Liver (tissue), 3 donors: ENCODE results near the gene PCDH12.

Experiments
- ATF3 ChIP-seq: IDR thresholded peaks from 2 replicates; pipeline ENCODE4 v1.6.1; 2016; ENCODE audit warnings: antibody characterized with exemption
- GABPA ChIP-seq, 2 donors: IDR thresholded peaks in 1 of 2; conservative IDR thresholded peaks in 1 of 2; 2 replicates each; pipeline ENCODE4 v1.6.1; 2016; ENCODE audit warnings: antibody characterized with exemption in 2 of 2, mild to moderate bottlenecking in 1 of 2, moderate library complexity in 1 of 2
- HNF4G ChIP-seq: IDR thresholded peaks from 2 replicates; pipeline ENCODE4 v1.6.1; 2016; ENCODE audit warnings: antibody characterized with exemption
- JUND ChIP-seq, 2 donors: IDR thresholded peaks; 2 replicates each; pipeline ENCODE4 v1.6.1; 2016; ENCODE audit warnings: antibody characterized with exemption in 2 of 2
- NR2F2 ChIP-seq: IDR thresholded peaks from 2 replicates; pipeline ENCODE4 v1.6.1; 2016; ENCODE audit warnings: antibody characterized with exemption
- RAD21 ChIP-seq, 2 donors: IDR thresholded peaks; 2 replicates each; pipeline ENCODE4 v1.6.1; 2016; ENCODE audit warnings: antibody characterized with exemption in 2 of 2, mild to moderate bottlenecking in 2 of 2
- REST ChIP-seq: IDR thresholded peaks from 2 replicates; pipeline ENCODE4 v1.6.1; 2016; ENCODE audit warnings: antibody characterized with exemption, mild to moderate bottlenecking
- SP1 ChIP-seq: IDR thresholded peaks from 2 replicates; pipeline ENCODE4 v1.6.1; 2018; ENCODE audit warnings: antibody characterized with exemption, mild to moderate bottlenecking
- TAF1 ChIP-seq: conservative IDR thresholded peaks from 2 replicates; pipeline ENCODE4 v1.6.1; 2016; ENCODE audit warnings: antibody characterized with exemption, mild to moderate bottlenecking
- YY1 ChIP-seq: IDR thresholded peaks from 2 replicates; pipeline ENCODE4 v1.6.1; 2016; ENCODE audit warnings: antibody characterized with exemption, mild to moderate bottlenecking
- TF ChIP-seq, protein P1 (sequence below): fragments of 150-350 bp; IDR thresholded peaks from 2 replicates; pipeline ENCODE4 v1.5.1; 2017; ENCODE audit warnings: improper control_type of control experiment, low read depth, low read length; ENCODE audit not compliant: missing input control
- TF ChIP-seq, protein P2 (sequence below): IDR thresholded peaks from 2 replicates; pipeline ENCODE4 v1.6.1; 2016; ENCODE audit warnings: antibody characterized with exemption
- TF ChIP-seq, protein P3 (sequence below): IDR thresholded peaks from 2 replicates; pipeline ENCODE4 v1.6.1; 2016; ENCODE audit warnings: antibody characterized with exemption
- donor health status: healthy.
- donor health status: healthy.

DNA sequence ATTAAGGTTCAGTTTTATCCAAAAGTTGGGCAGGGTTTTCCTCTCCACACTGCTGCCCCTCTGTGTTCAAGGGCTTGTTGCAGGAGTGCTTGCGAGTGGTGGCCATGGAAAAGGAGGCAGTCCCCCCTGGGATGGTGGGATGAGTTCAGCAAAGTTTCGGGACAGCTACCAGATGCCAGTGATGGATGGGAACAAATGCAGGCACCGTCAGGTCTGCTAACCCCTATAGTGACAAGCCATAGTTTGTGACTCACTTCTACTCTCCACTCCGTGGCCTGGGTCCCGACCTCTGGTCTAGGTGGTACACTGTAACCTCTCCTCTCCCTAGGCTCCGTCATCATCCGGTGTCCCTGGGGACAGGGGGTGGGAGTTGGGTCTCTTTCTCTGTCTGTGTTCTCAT lies 7.1 kb upstream of the PCDH12 start:
- TF ChIP-seq, protein P1, sequence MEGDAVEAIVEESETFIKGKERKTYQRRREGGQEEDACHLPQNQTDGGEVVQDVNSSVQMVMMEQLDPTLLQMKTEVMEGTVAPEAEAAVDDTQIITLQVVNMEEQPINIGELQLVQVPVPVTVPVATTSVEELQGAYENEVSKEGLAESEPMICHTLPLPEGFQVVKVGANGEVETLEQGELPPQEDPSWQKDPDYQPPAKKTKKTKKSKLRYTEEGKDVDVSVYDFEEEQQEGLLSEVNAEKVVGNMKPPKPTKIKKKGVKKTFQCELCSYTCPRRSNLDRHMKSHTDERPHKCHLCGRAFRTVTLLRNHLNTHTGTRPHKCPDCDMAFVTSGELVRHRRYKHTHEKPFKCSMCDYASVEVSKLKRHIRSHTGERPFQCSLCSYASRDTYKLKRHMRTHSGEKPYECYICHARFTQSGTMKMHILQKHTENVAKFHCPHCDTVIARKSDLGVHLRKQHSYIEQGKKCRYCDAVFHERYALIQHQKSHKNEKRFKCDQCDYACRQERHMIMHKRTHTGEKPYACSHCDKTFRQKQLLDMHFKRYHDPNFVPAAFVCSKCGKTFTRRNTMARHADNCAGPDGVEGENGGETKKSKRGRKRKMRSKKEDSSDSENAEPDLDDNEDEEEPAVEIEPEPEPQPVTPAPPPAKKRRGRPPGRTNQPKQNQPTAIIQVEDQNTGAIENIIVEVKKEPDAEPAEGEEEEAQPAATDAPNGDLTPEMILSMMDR, result no peak
- TF ChIP-seq YY1, result no peak
- TF ChIP-seq RAD21 (IDR thresholded peaks at IDR 0.05), result no peak
- no peak for TF ChIP-seq TAF1
- TF ChIP-seq REST, result no peak
- TF ChIP-seq, protein P2, sequence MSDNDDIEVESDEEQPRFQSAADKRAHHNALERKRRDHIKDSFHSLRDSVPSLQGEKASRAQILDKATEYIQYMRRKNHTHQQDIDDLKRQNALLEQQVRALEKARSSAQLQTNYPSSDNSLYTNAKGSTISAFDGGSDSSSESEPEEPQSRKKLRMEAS, result no peak
- no peak for TF ChIP-seq JUND (IDR thresholded peaks at IDR 0.05)
- TF ChIP-seq SP1, result no peak
- TF ChIP-seq, protein P3, sequence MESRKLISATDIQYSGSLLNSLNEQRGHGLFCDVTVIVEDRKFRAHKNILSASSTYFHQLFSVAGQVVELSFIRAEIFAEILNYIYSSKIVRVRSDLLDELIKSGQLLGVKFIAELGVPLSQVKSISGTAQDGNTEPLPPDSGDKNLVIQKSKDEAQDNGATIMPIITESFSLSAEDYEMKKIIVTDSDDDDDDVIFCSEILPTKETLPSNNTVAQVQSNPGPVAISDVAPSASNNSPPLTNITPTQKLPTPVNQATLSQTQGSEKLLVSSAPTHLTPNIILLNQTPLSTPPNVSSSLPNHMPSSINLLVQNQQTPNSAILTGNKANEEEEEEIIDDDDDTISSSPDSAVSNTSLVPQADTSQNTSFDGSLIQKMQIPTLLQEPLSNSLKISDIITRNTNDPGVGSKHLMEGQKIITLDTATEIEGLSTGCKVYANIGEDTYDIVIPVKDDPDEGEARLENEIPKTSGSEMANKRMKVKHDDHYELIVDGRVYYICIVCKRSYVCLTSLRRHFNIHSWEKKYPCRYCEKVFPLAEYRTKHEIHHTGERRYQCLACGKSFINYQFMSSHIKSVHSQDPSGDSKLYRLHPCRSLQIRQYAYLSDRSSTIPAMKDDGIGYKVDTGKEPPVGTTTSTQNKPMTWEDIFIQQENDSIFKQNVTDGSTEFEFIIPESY, result no peak
- TF ChIP-seq ATF3, result no peak
- no peak for TF ChIP-seq GABPA (IDR thresholded peaks at IDR 0.05 in 1 of 2, conservative IDR thresholded peaks at IDR 0.05 in 1 of 2)
- TF ChIP-seq NR2F2, result no peak
- TF ChIP-seq HNF4G, result no peak
